HG03469 (cell line): ENCODE results near the gene WIPF1.

Source experiments
- ATAC-seq: cut with Tn5 transposase; IDR thresholded peaks from one replicate; pipeline ENCODE4 v1.9.1; 2021; ENCODE audit warnings: mild to moderate bottlenecking, moderate library complexity, moderate number of reproducible peaks; ENCODE audit not compliant: unreplicated experiment

The WIPF1 gene

GRCh38 chr2:174599310-174599921 is 1.8 kb upstream of the WIPF1 start:
- ATAC-seq = no peak

GRCh38 chr2:174597009-174597344 is 627 bp downstream of the WIPF1 start:
- ATAC-seq = no peak

GRCh38 chr2:174595891-174596397 is 1.7 kb downstream of the WIPF1 start:
- no peak for ATAC-seq

- no peak for ATAC-seq
Measured at GRCh38 chr2:174595116-174595809, 2.3 kb downstream of the WIPF1 start.

- no peak for ATAC-seq
Measured at GRCh38 chr2:174594456-174594855, 3.1 kb downstream of the WIPF1 start.

- ATAC-seq = peak; percentile 33
Measured at GRCh38 chr2:174593574-174594203, 3.9 kb downstream of the WIPF1 start.

GRCh38 chr2:174593041-174593440 is 4.6 kb downstream of the WIPF1 start:
- ATAC-seq = no peak

GRCh38 chr2:174591740-174592139 is 5.9 kb downstream of the WIPF1 start:
- ATAC-seq = no peak

- no peak for ATAC-seq
Measured at GRCh38 chr2:174590928-174591648, 6.5 kb downstream of the WIPF1 start.

GRCh38 chr2:174590346-174590745 is 7.3 kb downstream of the WIPF1 start:
- ATAC-seq = no peak

GRCh38 chr2:174589334-174589733 is 8.3 kb downstream of the WIPF1 start:
- ATAC-seq = no peak

- no peak for ATAC-seq
Measured at GRCh38 chr2:174588463-174588862, 9.1 kb downstream of the WIPF1 start.

- no peak for ATAC-seq
Measured at GRCh38 chr2:174587579-174587978, 10.0 kb downstream of the WIPF1 start.

GRCh38 chr2:174586418-174587295 is 10.9 kb downstream of the WIPF1 start:
- ATAC-seq = no peak

GRCh38 chr2:174585657-174586252 is 11.8 kb downstream of the WIPF1 start:
- ATAC-seq = no peak

GRCh38 chr2:174585146-174585545 is 12.5 kb downstream of the WIPF1 start:
- ATAC-seq = no peak

GRCh38 chr2:174581491-174581890 is 16.1 kb downstream of the WIPF1 start:
- ATAC-seq = no peak

GRCh38 chr2:174580951-174581350 is 16.7 kb downstream of the WIPF1 start:
- no peak for ATAC-seq

- ATAC-seq = no peak
Measured at GRCh38 chr2:174577967-174578589, 19.5 kb downstream of the WIPF1 start.
